Left kidney (tissue), 2 donors: ENCODE data around the gene NCKAP5. TPM values are rescaled to one million over a fixed set of nuclear protein-coding genes. Genes with fewer than 3 reads are reported as not detected.

Experiments
- DNase-seq: peaks from one replicate; pipeline ENCODE4 v3.0.0-alpha.2; 2013
- polyA plus RNA-seq: library from polyadenylated mRNA; unstranded; fragments of 120-200 nt; gene quantifications from one replicate; pipeline ENCODE4 v1.2.1, GENCODE V29; 2013; ENCODE audit not compliant: insufficient read length

NCKAP5 gene
- polyA plus RNA-seq, 1 donor: 10.1 TPM

GRCh38 chr2:132991471-132992045, 576.7 kb downstream of the NCKAP5 start:
- DNase-seq: no peak

- DNase-seq: no peak
These were observed 583.5 kb downstream of the NCKAP5 start for GRCh38 chr2:132984731-132985130.

GRCh38 chr2:132980304-132980703, 588.0 kb downstream of the NCKAP5 start:
- DNase-seq: no peak

DNA sequence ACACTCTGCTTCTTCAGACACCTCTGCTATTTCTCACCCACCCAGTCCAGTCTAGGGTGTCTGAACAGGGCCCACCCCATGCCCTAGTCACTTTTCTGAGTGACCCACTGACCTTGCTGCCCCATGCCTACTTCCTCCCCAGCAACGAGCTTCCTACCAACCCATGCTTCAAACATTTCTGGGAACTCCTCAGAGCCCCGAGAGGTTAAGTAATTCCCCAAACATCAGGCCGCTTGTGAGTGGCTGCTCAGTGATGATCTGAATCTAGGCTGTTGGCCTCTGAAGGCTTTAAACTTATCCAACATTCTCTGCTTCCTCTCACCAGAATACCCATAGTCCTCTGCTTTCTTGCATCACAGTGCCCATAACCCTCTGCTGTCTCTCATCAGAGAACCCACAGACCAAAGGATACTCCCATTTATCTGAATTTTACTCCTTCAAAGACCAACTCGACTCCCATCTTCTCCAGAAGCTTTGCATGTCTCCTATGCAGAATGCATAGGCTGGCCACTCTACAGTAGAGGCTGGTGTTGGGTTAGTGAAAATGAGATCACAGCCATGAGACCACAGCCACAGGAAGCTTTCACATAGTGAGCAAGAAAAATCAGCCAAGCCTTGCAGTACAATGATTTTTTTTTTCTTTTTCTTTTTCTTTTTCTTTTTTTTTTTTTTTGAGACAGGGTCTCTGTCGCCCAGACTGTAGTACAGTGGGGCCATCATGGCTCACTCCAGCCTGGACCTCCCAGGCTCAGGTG, 588.7 kb downstream of the NCKAP5 start:
- DNase-seq: no peak

DNA sequence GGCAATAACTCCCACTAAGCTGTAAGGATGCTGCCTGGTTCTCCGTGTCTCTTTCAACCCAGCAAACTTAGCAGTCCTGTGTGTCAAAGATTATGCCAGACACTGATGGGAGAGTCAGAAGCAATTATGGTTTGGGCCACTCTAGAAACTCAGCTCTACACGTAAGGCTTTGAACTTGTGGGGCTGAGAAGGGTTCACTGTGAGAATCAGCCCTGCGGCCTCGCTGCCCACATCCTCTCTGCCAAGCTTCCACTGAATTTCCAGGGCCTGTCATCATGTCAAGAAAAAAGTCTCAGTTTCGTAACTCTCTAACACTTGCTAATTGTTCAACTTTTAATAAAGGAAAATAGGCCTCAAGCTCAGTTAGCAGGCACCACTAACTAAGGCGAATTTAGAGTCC, 589.4 kb downstream of the NCKAP5 start:
- DNase-seq: no peak

DNA sequence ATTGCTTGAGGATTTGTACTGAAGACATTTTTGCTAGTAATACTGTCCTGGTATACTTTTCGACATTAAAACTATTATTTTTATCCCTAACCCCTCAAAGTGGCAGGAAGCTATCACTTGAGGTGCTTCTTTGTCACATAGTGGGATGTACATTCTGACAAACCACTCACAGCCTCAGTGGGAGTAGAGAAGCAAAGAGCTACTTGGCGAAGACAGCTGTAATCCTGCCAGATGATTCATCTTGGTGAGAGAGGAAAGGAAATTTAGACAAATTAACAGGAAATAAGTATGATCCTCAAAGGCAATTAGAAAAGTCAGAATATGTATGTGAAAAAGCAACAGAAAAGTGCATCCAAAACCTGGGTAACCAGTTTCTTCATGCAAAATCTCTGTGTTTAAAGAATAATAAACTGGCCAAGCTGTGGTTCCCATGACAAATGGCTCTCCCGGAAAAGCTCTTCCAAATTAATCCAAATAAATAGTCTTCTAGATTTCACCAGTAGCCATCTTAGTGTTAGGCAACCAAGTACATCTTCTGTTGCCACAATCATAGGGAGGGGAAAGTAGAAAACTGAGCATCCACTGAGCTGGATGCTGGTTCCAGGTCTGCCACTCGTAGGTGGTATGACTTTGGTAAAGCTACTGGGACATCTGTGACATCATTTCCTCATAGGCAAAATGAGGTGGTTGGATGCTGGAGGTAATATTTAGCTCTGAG, 590.3 kb downstream of the NCKAP5 start:
- no peak for DNase-seq

DNA sequence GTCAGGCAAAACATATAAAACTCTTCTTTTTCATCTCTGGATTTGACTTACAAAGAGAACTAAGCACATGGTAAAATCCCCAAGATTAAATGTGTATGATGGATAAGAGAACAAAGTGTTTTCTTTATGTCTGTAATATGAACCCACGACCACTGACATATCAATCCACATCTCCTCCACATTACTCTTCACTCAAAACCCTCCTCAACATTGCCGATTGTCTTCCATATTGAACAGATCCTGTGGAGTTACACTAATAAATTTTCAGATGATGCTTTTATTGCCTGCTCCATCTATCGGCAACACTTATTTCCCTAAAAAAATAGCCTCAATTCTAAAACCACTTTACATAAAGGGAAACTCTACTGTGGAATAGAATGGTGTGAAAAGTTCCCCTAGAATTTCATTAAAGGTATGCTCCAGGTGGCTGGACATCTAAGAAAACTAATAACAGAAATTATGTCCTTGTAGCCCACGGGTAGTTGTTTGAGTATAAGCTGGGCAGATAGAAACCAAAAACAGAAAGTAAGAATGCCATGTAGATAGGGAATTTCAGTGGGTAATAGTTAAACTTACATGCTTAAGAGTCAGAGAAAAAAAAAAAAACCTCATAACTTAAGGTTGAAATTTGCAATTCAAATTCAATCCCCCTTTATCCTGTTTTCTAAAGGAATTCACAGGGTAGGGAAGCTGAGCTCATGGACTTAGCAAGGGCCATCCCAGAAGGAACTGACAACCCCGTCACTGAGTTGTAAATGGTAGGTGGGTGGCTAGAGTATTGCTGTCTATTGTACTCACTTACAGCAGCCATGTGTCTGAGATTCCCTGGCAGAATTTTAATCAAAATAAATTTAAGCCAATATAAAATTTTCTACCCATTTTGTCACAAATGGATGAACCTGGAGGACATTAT, 592.8 kb downstream of the NCKAP5 start:
- no peak for DNase-seq

- DNase-seq: no peak
These were observed 593.7 kb downstream of the NCKAP5 start for GRCh38 chr2:132974467-132975095.

GRCh38 chr2:132971310-132972061, 596.8 kb downstream of the NCKAP5 start:
- no peak for DNase-seq

- no peak for DNase-seq
These were observed 598.8 kb downstream of the NCKAP5 start for GRCh38 chr2:132969371-132969985.

DNA sequence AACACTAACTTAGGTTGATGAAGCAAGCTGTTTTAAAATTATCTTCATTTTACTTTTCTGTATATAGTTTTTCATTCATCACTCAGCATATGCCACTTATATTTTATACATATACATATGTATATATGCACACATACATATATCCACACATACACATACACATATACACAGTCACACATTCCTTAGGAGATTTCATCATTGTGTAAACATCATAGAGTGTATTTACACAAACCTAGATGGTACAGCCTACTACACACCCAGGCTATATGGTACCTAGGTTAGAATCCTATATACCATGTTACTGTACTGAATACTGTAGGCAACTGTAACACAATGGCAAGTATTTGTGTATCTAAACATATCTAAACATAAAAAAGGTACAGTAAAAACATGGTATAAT, 602.8 kb downstream of the NCKAP5 start:
- DNase-seq: no peak

DNA sequence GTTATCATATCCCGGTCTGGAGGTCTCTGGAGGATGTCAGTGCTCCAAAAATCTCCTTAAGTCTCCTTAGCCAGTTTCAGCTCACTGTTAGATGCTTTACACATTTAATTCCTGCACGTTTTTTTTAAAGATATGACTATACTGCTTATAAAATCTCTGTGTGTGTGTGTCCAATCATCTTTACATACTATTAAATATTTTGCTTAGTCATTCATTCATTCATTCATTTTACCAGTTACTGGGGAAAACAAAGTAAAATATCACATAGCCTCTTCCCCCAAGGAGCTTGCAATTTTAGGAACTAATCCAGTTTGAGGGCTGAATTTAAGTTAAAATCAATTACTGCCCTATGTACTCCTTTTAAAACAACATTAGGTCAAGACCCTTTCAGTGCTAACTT, 605.1 kb downstream of the NCKAP5 start:
- DNase-seq: no peak

GRCh38 chr2:132958887-132959286, 609.4 kb downstream of the NCKAP5 start:
- no peak for DNase-seq

DNA sequence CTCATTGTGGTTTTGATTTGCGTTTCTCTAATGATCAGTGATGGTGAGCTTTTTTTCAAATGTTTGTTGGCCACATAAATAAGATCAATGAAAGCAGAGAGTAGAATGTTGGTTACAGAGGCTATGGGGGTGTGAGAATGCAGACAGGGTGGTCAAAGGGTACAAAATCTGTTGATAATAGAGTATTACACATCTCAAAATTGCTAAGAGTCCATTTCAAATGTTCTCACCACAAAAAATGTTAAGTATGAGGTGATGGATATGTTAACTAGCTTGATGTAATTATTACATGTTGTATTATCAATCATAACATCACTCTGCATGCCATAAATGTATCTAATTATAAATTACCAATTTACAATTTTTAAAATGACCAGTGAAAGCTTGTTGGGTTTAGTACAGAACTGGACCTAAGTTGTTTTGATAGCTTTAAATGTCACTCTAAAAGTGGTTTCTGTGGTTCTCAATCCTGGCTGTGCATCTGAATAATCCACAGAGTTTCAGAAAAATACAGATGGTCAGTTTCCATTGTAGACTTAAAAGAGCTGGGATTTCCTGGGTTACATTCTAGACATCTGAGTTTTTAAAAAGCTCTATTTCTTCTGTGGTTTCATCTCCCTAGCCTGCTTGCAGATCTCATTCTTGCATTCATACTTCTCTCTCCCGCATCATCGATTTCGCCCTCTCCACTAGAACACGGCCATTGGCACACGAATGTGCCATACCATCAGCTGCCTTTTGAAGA, 612.2 kb downstream of the NCKAP5 start:
- DNase-seq: no peak

DNA sequence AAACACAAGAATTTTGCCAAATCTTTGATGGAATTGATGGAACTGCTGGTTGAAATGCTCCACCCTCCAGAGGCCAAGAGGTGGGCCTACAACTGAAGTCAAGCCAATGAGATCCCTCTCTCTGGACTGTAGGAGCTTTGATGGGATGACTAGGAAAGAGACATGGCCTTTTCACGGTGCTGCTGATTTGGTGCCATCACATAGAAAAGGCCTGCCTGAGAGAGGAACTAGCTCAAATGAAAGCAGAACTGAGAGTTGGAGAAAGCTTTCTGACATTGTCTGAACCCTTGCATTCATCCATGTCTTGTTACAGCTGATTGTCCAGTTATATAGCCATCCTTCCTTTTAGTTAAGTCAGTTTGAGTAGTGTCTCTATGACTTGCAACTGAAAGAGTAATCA, 614.5 kb downstream of the NCKAP5 start:
- DNase-seq: no peak

DNA sequence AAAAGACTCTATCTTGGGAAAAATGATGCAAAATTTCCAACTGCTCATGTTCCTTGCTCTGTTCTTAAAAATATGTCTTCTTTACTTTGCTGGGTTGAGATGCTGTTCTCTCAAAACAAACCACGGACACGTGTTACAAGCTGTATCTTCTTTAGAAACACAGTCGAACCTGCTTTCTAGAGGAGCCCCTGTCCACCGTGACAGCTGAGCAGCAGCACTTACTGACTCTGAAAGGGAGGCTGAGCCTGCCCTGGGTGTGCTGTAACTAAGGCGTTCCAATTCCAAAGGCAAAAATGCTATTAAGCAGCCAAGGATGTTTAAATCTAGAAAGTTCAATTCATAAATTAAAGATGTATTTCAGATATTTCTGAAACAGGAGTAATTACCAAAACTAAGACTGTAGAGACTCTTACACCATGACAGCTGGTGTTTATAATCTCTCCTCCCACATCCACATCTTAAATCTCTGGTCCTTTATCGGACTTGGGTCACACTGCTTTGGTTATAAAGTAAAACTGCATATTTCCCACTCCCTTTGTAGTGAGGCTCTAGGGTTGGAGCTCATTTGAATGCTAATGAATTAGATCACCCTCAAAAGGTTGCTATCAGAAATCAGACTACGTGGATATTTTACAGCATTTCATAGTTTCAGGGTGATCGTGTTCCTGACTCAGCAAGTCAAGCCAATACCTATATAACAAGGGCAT, 617.1 kb downstream of the NCKAP5 start:
- DNase-seq: no peak

- no peak for DNase-seq
These were observed 619.2 kb downstream of the NCKAP5 start for GRCh38 chr2:132949108-132949507.

DNA sequence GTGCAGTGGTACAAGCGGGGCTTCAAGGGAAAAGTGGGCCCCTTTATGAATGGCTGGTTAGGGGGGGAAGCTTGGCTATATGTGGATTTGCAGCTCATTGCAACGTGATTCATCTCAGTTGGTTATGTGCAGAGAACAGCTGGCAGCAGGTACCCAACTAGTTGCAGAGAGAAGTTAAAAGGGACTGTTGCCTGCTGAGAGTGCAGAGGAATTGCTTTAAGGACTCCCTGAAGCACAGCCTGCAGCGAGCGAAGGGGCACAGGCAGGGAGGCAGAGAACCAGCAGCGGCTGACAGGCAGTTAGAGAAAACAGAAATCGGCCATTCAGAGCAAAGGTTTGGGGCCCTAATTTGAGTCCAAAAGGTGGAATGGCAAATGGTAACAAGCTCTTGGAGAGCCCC, 620.1 kb downstream of the NCKAP5 start:
- DNase-seq: no peak

DNA sequence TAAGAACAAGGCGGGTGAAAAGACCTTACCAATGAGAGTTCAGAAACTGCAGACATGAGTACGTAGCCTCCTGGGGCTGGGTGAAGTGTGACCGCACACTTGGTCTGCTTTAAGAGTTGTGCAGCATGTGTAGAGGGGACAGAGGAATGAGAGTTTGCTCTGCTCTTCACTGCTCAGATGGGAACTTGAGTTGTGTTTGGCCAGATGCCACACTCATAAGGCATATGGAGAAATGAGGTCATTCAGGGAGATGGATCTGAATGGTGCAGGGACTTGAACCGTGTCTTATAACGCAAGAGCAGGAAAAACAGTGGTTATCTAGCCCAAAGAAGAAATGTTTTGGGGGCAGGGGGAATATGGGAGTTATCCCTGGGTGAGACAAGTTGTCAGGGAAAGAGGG, 624.4 kb downstream of the NCKAP5 start:
- no peak for DNase-seq
